NB4 (cell line): ENCODE data around the gene LGR4.

Experiments used
- DNase-seq: peaks from one replicate; pipeline ENCODE4 v3.0.0; 2010; ENCODE audit warnings: low read depth
- H3K4me3 ChIP-seq: one replicate; pipeline ENCODE4 v1.5.1; 2011; ENCODE audit warnings: mild to moderate bottlenecking, low read depth, low read length, moderate library complexity
- MYC ChIP-seq: IDR thresholded peaks from 2 replicates; pipeline ENCODE4 v1.6.1; 2011; ENCODE audit warnings: low read depth, low read length
- POLR2A ChIP-seq: IDR thresholded peaks from 2 replicates; pipeline ENCODE4 v1.6.1; 2011; ENCODE audit warnings: mild to moderate bottlenecking; ENCODE audit not compliant: insufficient read length; ENCODE audit errors: extremely low read depth
- TF ChIP-seq, protein P1 (sequence below): IDR thresholded peaks from 2 replicates; pipeline ENCODE4 v1.6.1; 2011; ENCODE audit warnings: low read depth, low read length
- TF ChIP-seq, protein P2 (sequence below): IDR thresholded peaks from one replicate; pipeline ENCODE4 v1.5.1; 2012; ENCODE audit warnings: low read depth, low read length

LGR4 gene

DNA sequence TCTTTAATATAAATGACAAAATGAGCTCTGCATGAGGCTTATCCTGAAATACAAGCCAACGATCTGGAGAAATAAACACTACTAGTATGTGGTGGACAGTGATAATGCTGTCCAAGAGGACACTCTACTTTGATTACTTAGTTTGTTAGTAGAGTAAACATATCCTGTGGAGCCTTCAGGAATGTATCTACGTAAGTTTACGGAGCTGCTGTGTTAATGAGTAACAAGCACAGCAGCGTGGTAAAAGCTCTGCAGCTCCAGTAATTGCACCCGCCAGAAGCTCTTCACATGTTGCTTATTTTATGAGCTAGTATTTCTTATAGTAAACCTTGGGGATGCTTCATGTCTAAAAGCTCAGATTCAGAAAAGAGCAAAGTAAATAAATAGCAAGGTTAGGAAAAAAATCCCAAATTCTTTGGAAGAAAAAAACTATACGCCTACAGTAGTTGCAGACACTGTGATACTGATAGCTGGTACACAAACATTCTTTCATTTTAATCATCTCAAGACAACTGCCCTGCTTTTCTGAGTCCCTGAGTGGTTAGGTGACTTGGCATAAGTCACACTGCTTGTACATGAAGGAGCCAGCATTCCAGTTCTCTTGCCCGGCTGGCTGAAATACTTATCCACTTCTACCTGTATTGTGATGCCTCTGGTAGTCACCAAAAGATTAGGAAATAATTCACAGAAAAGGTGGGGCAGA is 76.9 kb downstream of the LGR4 start:
- no peak for TF ChIP-seq POLR2A
- TF ChIP-seq, protein P1, sequence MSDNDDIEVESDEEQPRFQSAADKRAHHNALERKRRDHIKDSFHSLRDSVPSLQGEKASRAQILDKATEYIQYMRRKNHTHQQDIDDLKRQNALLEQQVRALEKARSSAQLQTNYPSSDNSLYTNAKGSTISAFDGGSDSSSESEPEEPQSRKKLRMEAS = no peak
- no peak overlapping the region for H3K4me3 ChIP-seq
- DNase-seq = no peak

DNA sequence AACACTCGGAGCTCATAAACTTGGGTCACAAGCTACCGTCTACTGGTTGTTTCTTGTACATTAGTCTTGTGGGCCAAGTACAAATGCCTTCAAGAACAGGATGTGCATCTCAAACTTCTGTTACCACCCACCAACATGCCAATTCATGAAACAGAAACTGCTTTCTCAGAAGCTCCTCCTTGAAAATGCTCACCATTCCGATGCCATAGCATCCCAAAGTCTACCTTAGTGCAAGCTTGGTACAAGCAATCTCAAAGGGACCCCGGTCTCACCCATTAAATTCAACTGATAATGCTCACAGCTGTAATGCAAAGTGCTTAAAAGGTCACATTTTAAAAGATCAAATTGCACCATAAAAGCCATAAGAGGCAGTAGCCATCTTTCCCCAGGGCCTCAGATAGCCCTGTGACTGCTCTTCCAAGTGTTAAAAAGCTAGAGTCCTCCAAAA is 77.8 kb downstream of the LGR4 start:
- no peak overlapping the region for H3K4me3 ChIP-seq
- TF ChIP-seq POLR2A = no peak
- TF ChIP-seq, protein P2, sequence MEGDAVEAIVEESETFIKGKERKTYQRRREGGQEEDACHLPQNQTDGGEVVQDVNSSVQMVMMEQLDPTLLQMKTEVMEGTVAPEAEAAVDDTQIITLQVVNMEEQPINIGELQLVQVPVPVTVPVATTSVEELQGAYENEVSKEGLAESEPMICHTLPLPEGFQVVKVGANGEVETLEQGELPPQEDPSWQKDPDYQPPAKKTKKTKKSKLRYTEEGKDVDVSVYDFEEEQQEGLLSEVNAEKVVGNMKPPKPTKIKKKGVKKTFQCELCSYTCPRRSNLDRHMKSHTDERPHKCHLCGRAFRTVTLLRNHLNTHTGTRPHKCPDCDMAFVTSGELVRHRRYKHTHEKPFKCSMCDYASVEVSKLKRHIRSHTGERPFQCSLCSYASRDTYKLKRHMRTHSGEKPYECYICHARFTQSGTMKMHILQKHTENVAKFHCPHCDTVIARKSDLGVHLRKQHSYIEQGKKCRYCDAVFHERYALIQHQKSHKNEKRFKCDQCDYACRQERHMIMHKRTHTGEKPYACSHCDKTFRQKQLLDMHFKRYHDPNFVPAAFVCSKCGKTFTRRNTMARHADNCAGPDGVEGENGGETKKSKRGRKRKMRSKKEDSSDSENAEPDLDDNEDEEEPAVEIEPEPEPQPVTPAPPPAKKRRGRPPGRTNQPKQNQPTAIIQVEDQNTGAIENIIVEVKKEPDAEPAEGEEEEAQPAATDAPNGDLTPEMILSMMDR = no peak
- no peak for TF ChIP-seq MYC
- TF ChIP-seq, protein P1 = no peak
- no peak for DNase-seq

DNA sequence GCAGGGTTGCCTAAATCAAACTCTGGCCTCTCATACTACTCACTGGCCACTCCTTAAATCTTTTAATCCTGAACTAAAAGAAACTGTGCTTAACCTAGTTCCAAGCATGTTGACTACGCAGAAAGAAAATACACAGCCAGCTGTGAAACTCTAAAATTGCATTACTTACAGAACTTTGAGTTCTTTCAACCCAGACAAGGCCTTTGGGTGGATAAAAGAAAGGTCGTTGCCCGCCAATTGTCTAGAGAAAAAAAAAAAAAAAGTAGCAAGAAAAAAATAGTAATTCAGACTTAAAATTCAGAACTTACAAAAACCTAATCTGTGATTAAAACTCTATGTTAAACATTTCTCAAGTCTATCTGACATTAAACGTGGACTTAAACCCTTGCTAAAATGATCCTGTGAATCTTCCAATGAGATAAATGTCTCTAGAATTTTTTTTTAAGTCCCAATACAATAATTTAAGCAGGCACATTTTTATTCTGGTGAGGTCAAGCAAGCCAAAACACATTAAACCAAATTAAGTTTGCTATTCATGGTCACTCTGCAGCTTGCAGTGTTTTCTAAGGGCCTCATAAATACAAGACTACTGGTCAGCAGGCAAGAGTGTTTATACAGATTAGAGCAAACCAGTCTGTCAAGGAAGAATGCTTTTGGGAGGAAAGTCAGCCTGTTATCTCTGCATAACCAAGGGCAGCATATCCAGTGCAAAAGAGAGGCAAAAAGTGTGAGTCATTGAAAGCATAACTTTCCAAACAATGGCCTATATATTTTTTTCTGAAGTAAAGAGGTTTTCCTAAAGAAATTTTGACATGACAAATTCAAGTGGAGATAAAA is 80.1 kb downstream of the LGR4 start:
- DNase-seq = no peak

DNA sequence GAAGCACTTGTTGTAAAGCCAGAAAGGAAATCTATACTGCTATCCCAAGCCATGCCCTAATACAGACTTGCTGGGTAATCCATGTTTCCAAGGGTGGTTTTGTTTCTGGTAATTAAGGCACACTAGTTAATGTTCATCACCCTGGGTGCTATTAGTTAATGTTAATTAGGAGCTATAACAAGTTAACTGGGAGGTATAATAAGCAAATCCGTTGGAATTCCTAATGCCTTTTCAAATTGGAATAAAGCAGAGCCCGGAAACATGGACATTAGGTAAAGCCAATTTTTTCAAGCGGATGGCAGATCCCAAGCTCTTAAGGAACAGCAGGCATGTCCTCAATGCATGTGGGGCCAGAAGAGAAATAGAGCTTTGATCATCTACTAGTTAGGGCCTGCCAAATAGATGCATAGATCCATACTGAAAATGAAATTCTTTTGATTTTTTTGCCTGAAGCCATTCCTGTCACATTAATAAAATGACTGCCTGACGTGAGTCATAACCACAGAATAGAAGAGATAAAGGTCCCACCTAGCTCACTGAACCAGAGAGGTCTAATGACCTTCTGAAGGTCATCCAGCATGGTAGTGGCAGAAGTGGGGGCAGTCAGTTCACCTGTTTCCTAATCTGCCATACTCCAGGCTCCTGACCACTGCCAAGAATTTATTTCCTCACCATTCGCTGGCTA is 81.1 kb downstream of the LGR4 start:
- no peak for TF ChIP-seq MYC
- TF ChIP-seq, protein P1 = no peak
- H3K4me3 ChIP-seq = no peak overlapping the region
- no peak for DNase-seq

More for the DNA sequence above, 80.1 kb downstream of the LGR4 start:
- H3K4me3 ChIP-seq = no peak overlapping the region
- no peak for TF ChIP-seq MYC
- TF ChIP-seq, protein P2 = no peak
- TF ChIP-seq, protein P1 = no peak

DNA sequence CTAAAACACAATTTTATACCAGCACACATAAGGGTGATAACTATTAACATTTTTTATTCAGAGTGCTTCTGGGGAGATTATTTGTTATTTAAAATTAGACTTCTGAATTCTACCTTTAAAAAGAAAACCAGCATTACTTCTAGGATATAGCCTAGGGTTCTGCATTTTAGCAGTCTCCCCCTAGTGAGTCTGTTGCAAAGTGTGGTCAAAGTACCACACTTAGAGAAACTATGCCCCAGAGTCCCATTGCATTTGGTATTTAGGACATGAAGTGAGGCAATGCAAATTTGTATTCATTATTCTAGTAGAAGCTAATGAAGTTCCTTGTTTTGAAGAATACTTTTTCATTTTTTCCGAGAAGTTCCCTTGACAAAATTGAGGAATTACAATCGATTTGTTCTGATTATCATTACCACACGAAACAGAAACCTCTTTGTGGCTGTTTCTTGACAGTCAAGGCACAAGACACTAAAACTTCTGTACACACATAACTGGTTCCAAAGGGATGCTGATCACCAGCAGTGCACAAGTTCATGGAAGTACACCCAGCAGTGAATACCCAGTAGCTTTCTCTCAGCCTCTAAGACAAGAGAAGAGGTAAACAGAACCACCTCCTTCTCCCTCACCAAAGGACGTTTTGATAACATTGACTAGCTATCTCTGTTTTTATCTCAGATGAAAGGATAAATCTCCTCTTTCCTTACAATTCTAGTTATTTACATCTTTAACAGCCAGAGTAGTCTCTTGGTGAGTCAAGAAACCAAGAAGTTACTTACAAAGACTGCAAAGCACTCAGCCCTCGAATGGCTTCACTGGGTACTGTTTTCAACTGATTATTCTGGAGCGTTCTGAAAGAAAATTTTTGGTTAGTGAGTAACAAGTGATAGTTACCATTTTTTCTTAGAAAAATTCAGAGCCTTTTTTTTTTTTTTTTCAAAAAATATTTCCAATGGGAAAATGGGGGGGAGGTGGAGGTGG is 82.0 kb downstream of the LGR4 start:
- H3K4me3 ChIP-seq = no peak overlapping the region
- no peak for TF ChIP-seq POLR2A
- TF ChIP-seq MYC = no peak
- TF ChIP-seq, protein P2 = no peak
- TF ChIP-seq, protein P1 = no peak
- DNase-seq = no peak

DNA sequence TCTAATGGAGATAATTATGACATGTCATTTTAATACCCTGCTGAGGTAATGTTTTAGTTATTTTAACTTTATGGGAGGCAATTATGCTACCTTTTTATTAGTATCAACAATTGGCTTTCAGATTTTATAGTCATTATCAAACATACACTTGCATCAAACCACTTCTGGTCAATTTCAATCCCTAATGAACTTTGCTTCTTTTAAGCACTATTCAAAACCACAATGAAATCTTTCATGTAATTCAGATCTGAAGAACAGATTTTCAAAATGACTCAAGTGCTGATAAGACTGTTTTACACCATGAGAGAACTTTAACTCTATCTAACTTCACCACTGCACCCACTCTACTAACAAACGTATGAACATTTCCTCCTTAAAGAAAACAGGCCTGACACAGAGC is 83.7 kb downstream of the LGR4 start:
- no peak overlapping the region for H3K4me3 ChIP-seq

More for the DNA sequence above, 83.7 kb downstream of the LGR4 start:
- TF ChIP-seq MYC = no peak
- no peak for DNase-seq
